Measurements from ENCODE around the gene MGAT5B. TPM values are rescaled to one million over a fixed set of nuclear protein-coding genes. Genes with fewer than 3 reads are reported as not detected.

MGAT5B gene
- total RNA-seq, 1 experiment from 2014 or later: 4.9 TPM

GRCh38 chr17:76899414-76899813, 31.2 kb downstream of the MGAT5B start:
- H3K27ac ChIP-seq (ENCODE audit: low read length): no peak overlapping the region
- H3K36me3 ChIP-seq (ENCODE audit: low read depth, low read length): no peaks in the 10 kb centered on the region
- TF ChIP-seq EZH2phosphoT487 (IDR thresholded peaks at IDR 0.05; ENCODE audit: borderline replicate concordance, low read length) (no peak), EZH2 (IDR thresholded peaks at IDR 0.05; ENCODE audit: low read length, unreplicated experiment) (no peak)
- TF ChIP-seq, protein P1, sequence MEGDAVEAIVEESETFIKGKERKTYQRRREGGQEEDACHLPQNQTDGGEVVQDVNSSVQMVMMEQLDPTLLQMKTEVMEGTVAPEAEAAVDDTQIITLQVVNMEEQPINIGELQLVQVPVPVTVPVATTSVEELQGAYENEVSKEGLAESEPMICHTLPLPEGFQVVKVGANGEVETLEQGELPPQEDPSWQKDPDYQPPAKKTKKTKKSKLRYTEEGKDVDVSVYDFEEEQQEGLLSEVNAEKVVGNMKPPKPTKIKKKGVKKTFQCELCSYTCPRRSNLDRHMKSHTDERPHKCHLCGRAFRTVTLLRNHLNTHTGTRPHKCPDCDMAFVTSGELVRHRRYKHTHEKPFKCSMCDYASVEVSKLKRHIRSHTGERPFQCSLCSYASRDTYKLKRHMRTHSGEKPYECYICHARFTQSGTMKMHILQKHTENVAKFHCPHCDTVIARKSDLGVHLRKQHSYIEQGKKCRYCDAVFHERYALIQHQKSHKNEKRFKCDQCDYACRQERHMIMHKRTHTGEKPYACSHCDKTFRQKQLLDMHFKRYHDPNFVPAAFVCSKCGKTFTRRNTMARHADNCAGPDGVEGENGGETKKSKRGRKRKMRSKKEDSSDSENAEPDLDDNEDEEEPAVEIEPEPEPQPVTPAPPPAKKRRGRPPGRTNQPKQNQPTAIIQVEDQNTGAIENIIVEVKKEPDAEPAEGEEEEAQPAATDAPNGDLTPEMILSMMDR (conservative IDR thresholded peaks at IDR 0.05; ENCODE audit: low read depth, low read length): no peak
- intact Hi-C loops (cut with micrococcal nuclease): no loop called here
- BruUV-seq (replicated peaks): no TSS peak
- H2AFZ ChIP-seq (ENCODE audit: low read length): no peak overlapping the region
- no peak overlapping the region for H3K9ac ChIP-seq (ENCODE audit: low read length)
- H3K9me3 ChIP-seq (ENCODE audit: low read length): no peaks in the 10 kb centered on the region
- H4K20me1 ChIP-seq (ENCODE audit: low read length): no peaks in the 10 kb centered on the region
- H3F3A ChIP-seq (ENCODE audit: low read length, unreplicated experiment): no peaks in the 10 kb centered on the region
- H3K79me2 ChIP-seq (ENCODE audit: low read length): no peaks in the 10 kb centered on the region
- H3K27me3 ChIP-seq (ENCODE audit: low read length): no peaks in the 10 kb centered on the region
- no peak overlapping the region for H3K4me3 ChIP-seq (ENCODE audit: low read length)
- DNase-seq: no peak
- no peaks in the 10 kb centered on the region for H3K9me2 ChIP-seq (replicated peaks; ENCODE audit: low read length)
- no peak overlapping the region for H3K4me2 ChIP-seq (ENCODE audit: low read length)
- no peak for ATAC-seq
- ChIA-PET CTCF (no interaction called here), POLR2A (ENCODE audit: unreplicated experiment) (no interaction called here)
- H3K4me1 ChIP-seq (ENCODE audit: insufficient read depth, low read length): no peaks in the 10 kb centered on the region

GRCh38 chr17:76900723-76901122, 32.5 kb downstream of the MGAT5B start:
- intact Hi-C loops (cut with micrococcal nuclease): no loop called here
- Histone ChIP-seq H3K4me1 (ENCODE audit: insufficient read depth, low read length) (no peaks in the 10 kb centered on the region), H3K9me2 (replicated peaks; ENCODE audit: low read length) (no peaks in the 10 kb centered on the region), H3F3A (ENCODE audit: low read length, unreplicated experiment) (no peaks in the 10 kb centered on the region), H3K9me3 (ENCODE audit: low read length) (no peaks in the 10 kb centered on the region), H3K27me3 (ENCODE audit: low read length) (no peaks in the 10 kb centered on the region), H3K4me3 (ENCODE audit: low read length) (no peak overlapping the region), H3K36me3 (ENCODE audit: low read depth, low read length) (no peaks in the 10 kb centered on the region), H3K9ac (ENCODE audit: low read length) (no peak overlapping the region), H3K27ac (ENCODE audit: low read length) (no peak overlapping the region), H3K4me2 (ENCODE audit: low read length) (no peak overlapping the region), H3K79me2 (ENCODE audit: low read length) (no peaks in the 10 kb centered on the region), H4K20me1 (ENCODE audit: low read length) (no peaks in the 10 kb centered on the region), H2AFZ (ENCODE audit: low read length) (no peak overlapping the region)
- ATAC-seq: no peak
- POLR2A ChIA-PET (ENCODE audit: unreplicated experiment): no interaction called here
- CTCF ChIA-PET: no interaction called here
- no peak for TF ChIP-seq EZH2phosphoT487 (IDR thresholded peaks at IDR 0.05; ENCODE audit: borderline replicate concordance, low read length)
- TF ChIP-seq, protein P1 (conservative IDR thresholded peaks at IDR 0.05; ENCODE audit: low read depth, low read length): no peak
- TF ChIP-seq EZH2 (IDR thresholded peaks at IDR 0.05; ENCODE audit: low read length, unreplicated experiment): no peak
- no peak for DNase-seq
- BruUV-seq (replicated peaks): no TSS peak

- no peak overlapping the region for H2AFZ ChIP-seq (ENCODE audit: low read length)
- DNase-seq (peak; percentile 19), ATAC-seq (peak; percentile 63)
- no peak overlapping the region for H3K4me2 ChIP-seq (ENCODE audit: low read length)
- H4K20me1 ChIP-seq (ENCODE audit: low read length): no peaks in the 10 kb centered on the region
- H3K4me1 ChIP-seq (ENCODE audit: insufficient read depth, low read length): no peaks in the 10 kb centered on the region
- POLR2A ChIA-PET (ENCODE audit: unreplicated experiment): no interaction called here
- no peaks in the 10 kb centered on the region for H3K9me2 ChIP-seq (replicated peaks; ENCODE audit: low read length)
- TF ChIP-seq, protein P1 (conservative IDR thresholded peaks at IDR 0.05; ENCODE audit: low read depth, low read length): no peak
- TF ChIP-seq EZH2 (IDR thresholded peaks at IDR 0.05; ENCODE audit: low read length, unreplicated experiment): no peak
- no peaks in the 10 kb centered on the region for H3F3A ChIP-seq (ENCODE audit: low read length, unreplicated experiment)
- H3K27me3 ChIP-seq (ENCODE audit: low read length): no peaks in the 10 kb centered on the region
- no peak overlapping the region for H3K4me3 ChIP-seq (ENCODE audit: low read length)
- CTCF ChIA-PET: no interaction called here
- H3K9ac ChIP-seq (ENCODE audit: low read length): no peak overlapping the region
- BruUV-seq (replicated peaks): no TSS peak
- no peaks in the 10 kb centered on the region for H3K9me3 ChIP-seq (ENCODE audit: low read length)
- H3K79me2 ChIP-seq (ENCODE audit: low read length): no peaks in the 10 kb centered on the region
- H3K36me3 ChIP-seq (ENCODE audit: low read depth, low read length): no peaks in the 10 kb centered on the region
- H3K27ac ChIP-seq (ENCODE audit: low read length): no peak overlapping the region
- intact Hi-C loops (cut with micrococcal nuclease): no loop called here
Measured at GRCh38 chr17:76901542-76902197, 33.5 kb downstream of the MGAT5B start.
